Fibroblast of villous mesenchyme (primary cell): Measurements from ENCODE around the gene OR14K1. TPM values are rescaled to one million over a fixed set of nuclear protein-coding genes. Genes with fewer than 3 reads are reported as not detected.
"Not testable (repeated sequence)": the region's sequence is repeated elsewhere in the genome, so short reads cannot be mapped to it uniquely, and the experiment has no call there.

Source experiments
- DNase-seq: peaks from one replicate; pipeline ENCODE4 v3.0.0-alpha.2; 2010; ENCODE audit warnings: low read depth
- H3K4me3 ChIP-seq: 2 replicates; pipeline ENCODE4 v1.5.1; 2011; ENCODE audit warnings: low read depth, mild to moderate bottlenecking, low read length
- CTCF ChIP-seq: IDR thresholded peaks from 2 replicates; pipeline ENCODE4 v1.5.1; 2012; ENCODE audit warnings: low read depth, mild to moderate bottlenecking, low read length; ENCODE audit not compliant: insufficient read depth
- total RNA-seq: library from RNA; depleted of rRNA; stranded (reverse); fragments of >200 nt; gene quantifications from 2 replicates; pipeline ENCODE4 v1.2.3, GENCODE V29; 2012

OR14K1 gene
- not detected in 2 replicates for total RNA-seq

- no peak for TF ChIP-seq CTCF
- no peak within 1 kb of the TSS for H3K4me3 ChIP-seq
- DNase-seq, result no peak
Measured at GRCh38 chr1:247738315-247738714, at the start of gene OR14K1. OR14K1 (plus strand) TSS chr1:247738615; CDS start chr1:247738615, 0 bp downstream.

GRCh38 chr1:247701338-247701737 is 37.1 kb upstream of the OR14K1 start:
- no peak for TF ChIP-seq CTCF

GRCh38 chr1:247710681-247711080 is 27.7 kb upstream of the OR14K1 start:
- not testable (repeated sequence) for H3K4me3 ChIP-seq

More at GRCh38 chr1:247701338-247701737, 37.1 kb upstream of the OR14K1 start:
- DNase-seq, result no peak
- no peak overlapping the region for H3K4me3 ChIP-seq

GRCh38 chr1:247713753-247714152 is 24.7 kb upstream of the OR14K1 start:
- TF ChIP-seq CTCF, result no peak
- DNase-seq, result no peak
- H3K4me3 ChIP-seq, result no peak overlapping the region

More at GRCh38 chr1:247710681-247711080, 27.7 kb upstream of the OR14K1 start:
- not testable (repeated sequence) for DNase-seq

GRCh38 chr1:247716546-247716945 is 21.9 kb upstream of the OR14K1 start, which contains the start of gene OR6F1:
OR6F1 (minus strand) TSS chr1:247716646; CDS start chr1:247712755, 3,891 bp downstream.
- no peak for TF ChIP-seq CTCF
- H3K4me3 ChIP-seq, result no peak within 1 kb of the TSS
- no peak for DNase-seq

- no peak for TF ChIP-seq CTCF
Measured at GRCh38 chr1:247721222-247721621, 17.2 kb upstream of the OR14K1 start.

GRCh38 chr1:247740721-247741120 is 2.3 kb downstream of the OR14K1 start:
- TF ChIP-seq CTCF, result no peak
- H3K4me3 ChIP-seq, result no peak overlapping the region
- DNase-seq, result peak; percentile 45

More at GRCh38 chr1:247721222-247721621, 17.2 kb upstream of the OR14K1 start:
- no peak overlapping the region for H3K4me3 ChIP-seq
- DNase-seq, result no peak
